ENCODE measurements around the gene PPT1. TPM values are rescaled to one million over a fixed set of nuclear protein-coding genes. Genes with fewer than 3 reads are reported as not detected.
A peak's percentile ranks its signal among the peaks of the same experiment; 100 is the strongest.

PPT1 gene
- polyA plus RNA-seq, 5 donors, result 84.4 to 117 (median 101) TPM

- no peak for DNase-seq
Measured at GRCh38 chr1:40094466-40095110, 2.5 kb downstream of the PPT1 start.

- no peak for DNase-seq
Measured at GRCh38 chr1:40092706-40093639, 4.1 kb downstream of the PPT1 start.

- DNase-seq, result no peak
Measured at GRCh38 chr1:40092241-40092640, 4.8 kb downstream of the PPT1 start.

- DNase-seq, result no peak
Measured at GRCh38 chr1:40090652-40091355, 6.2 kb downstream of the PPT1 start.

- DNase-seq, result peak; percentile 14 to 23
Measured at GRCh38 chr1:40084750-40085149, 12.3 kb downstream of the PPT1 start.

GRCh38 chr1:40081871-40082270, 15.2 kb downstream of the PPT1 start:
- DNase-seq, result no peak

- no peak for DNase-seq
Measured at GRCh38 chr1:40079774-40080400, 17.2 kb downstream of the PPT1 start.

- DNase-seq, result peak in 1 of 2 donors; percentile 16
Measured at GRCh38 chr1:40078512-40079333, 18.3 kb downstream of the PPT1 start.

- DNase-seq, result no peak
Measured at GRCh38 chr1:40076895-40077312, 20.1 kb downstream of the PPT1 start.

- no peak for DNase-seq
Measured at GRCh38 chr1:40075266-40075665, 21.8 kb downstream of the PPT1 start.

GRCh38 chr1:40073062-40073461, 24.0 kb downstream of the PPT1 start:
- DNase-seq, result no peak

- no peak for DNase-seq
Measured at GRCh38 chr1:40072142-40072541, 24.9 kb downstream of the PPT1 start.

GRCh38 chr1:40067851-40068250, 29.2 kb downstream of the PPT1 start:
- DNase-seq, result no peak

- no peak for DNase-seq
Measured at GRCh38 chr1:40067023-40067422, 30.0 kb downstream of the PPT1 start.

- DNase-seq, result no peak
Measured at GRCh38 chr1:40064797-40065499, 32.1 kb downstream of the PPT1 start.

- DNase-seq, result no peak
Measured at GRCh38 chr1:40059960-40060750, 36.9 kb downstream of the PPT1 start.

GRCh38 chr1:40059338-40059959, 37.6 kb downstream of the PPT1 start:
- DNase-seq, result no peak

- DNase-seq, result no peak
Measured at GRCh38 chr1:40058453-40059337, 38.4 kb downstream of the PPT1 start.

All from right lung (tissue), 5 donors.